GM20431 (cell line): ENCODE data around the gene FNDC5.

Experiments
- in situ Hi-C: fragments of 300-500 bp; cut with MseI, MboI; formaldehyde crosslinking; loops from one replicate; pipeline ENCODE4 v1.15.0; 2020; ENCODE audit warnings: low sequenced_read_pairs; ENCODE audit not compliant: unreplicated experiment

FNDC5 gene

DNA sequence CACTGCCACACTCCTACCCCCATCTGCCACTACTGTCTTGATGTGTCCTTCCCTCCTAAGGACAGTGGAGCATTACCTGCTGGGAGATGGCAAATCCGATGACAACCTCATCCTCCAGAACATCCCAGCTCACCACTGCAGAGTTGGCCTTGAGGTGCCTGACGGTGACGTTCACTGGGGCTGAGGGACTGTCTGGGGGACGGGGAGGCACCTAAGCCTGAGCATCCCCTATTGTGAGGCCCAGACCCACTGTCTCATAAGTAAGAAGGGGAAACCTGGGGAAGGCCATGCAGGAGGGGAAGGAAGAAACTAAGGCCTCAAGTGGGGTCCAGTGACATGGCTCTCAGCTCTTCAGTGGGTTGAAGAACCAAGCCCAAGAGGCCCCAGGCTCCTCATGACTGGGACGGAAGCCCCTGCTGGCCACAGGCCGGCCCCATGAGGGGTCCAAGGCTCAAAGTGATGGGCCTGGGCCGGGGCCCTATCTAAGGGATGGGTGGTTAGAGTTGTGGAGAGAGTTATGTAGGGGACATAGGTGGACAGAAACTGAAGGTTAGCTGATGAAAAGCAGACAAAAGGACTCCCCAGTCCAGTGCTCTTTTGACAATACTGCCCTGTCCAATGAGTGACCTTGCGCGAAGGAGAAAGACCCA, 1.8 kb downstream of the FNDC5 start:
- in situ Hi-C loops, result no loop called here

DNA sequence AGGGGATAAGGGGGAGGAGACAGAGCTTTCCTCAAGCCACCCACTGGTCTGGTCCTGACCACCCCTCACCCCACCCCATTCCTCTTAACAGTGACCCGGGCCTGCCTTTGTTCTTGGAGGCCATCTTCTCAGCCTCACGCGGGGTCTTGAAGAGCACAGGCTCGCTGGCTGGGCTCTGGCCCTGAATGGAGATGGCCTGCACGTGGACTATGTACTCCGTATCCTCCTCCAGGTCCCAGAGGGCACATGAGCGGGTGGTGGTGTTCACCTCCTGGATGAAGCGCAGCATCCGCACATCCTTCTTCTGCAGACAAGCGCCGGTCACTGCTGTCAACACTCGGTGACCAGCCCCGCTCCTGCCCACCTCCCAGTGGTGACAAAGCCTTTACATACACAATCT, 2.6 kb downstream of the FNDC5 start:
- in situ Hi-C loops, result no loop called here

DNA sequence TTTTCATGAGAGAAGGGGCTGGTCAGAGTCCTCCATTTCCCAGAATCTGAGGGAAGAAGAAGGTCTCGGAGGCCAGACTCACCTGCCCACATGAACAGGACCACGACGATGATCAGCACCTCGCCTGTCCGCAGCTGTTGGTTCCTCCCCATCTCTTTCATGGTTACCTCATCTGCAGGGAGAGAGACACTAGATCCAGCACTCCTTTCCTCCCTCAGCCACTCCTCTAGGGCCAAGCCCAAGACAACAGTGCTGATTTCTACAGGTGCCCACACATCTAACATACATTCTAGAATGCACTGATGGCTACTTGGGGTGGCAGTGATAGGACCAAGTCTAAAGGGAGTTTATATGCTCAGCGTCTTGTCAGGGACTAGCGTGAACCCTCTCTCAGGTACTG, 3.0 kb downstream of the FNDC5 start:
- in situ Hi-C loops, result no loop called here

DNA sequence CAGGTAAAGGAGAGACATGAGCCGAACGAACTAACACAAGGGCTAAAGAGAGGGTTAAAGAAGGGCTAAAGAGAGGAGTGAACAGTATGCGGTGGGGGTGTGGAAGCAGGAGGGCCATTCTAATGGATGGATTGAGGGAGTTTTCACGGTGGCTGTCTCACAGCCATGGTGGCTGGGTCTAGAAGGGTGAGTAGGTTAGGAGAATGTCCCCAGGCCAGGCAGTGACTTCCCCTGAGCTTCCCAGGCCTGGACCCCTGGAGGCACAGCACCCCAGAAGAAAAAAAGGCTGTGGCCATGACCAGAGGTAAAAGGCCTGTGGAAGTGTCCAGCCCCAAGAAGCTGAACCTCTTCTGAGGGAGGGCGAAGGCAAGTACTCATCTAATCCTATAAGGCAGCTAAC, 3.6 kb downstream of the FNDC5 start:
- in situ Hi-C loops, result no loop called here

- in situ Hi-C loops, result no loop called here
Observed at GRCh38 chr1:32865639-32866405, 4.9 kb downstream of the FNDC5 start.

GRCh38 chr1:32864375-32865019, 6.2 kb downstream of the FNDC5 start:
- in situ Hi-C loops, result no loop called here

DNA sequence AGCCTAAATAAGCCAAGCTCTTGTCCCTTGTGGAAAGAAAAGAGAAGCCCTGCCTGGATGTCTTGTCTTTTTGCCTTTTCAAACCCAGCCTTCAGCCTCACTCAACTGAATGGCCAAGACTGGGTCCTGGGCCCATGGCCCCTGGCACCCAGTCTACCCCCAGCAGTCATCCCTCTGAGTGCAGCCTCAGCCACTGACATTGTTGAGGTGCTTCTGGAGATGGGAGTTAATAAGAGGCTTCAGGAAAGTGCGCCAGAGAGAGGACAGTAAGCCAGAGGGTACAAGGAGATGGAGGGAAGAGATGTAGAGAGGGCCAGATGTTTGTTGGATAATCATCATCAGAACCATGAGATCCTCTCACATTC, 6.8 kb downstream of the FNDC5 start:
- in situ Hi-C loops, result no loop called here

DNA sequence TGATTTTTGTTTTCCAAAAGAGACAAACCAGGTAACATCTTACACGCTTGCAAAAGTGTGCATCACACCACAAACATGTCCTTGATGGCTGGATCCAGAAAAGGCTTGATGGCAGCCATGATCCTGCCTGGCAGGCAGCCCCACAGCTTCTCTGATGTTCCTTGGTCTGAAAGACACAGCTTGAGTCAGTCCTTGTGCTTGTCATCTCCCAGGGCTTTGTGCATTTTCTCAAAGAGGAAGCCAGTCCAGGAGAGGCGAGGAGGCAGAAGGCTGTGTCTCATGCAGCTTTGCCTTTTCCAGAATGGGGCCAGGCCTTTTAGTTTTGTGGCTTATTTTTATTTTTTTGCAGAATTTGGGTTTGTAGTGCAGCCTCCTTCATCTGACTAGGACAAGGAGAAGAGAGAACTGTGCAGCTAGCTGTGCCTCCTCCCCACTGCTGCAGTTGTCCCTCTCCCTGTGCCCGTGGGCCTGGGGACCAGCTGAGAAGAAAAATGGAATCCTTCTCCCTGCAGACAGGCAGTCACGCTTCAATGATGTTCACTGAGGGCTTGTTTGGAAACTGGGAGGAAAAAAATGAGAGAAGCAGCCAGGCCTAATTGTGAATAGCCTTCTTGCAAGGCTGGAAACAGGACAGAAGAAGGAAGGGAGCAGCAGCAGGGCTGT, 7.4 kb downstream of the FNDC5 start:
- in situ Hi-C loops, result no loop called here

GRCh38 chr1:32861904-32862695, 8.6 kb downstream of the FNDC5 start:
- in situ Hi-C loops, result no loop called here

DNA sequence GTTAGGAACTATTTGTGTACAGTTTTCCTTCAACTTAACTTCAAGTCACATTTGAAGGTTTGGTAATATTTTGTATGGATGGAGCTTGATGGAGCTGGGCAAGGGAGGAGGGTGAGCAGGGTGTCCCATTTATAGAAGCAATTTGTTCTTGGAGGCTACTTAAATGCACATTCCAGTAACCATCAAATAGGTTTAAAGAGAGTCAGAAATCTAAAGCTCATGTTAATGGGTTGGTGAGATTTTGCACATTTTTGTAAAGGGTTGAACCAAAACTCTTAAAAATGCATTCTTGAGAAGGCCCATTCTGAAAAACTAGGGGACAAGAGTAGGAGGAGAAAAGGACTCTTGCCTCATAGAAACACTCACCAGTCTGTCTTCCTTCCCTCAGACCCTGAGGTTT, 10.1 kb downstream of the FNDC5 start:
- in situ Hi-C loops, result no loop called here

DNA sequence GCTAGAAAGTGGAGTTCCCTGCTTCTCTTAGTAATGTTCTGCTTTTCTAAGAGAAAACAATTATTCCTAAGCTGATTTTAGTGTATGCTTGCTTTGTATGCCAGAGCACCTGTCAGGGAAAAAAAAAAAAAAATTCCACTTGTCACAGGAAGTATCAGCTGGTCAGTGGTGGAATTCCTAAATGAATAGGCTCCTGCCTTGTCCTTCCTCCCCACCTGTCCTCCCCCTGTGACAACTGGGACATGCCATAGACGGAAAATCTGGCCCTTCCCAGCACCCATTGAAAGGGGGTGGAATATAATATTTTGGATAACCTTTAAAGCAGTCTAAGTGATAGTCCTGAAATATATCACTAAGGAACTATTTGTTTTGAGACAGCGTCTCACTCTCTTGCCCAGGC, 10.8 kb downstream of the FNDC5 start:
- in situ Hi-C loops, result no loop called here

- in situ Hi-C loops, result no loop called here
Observed at GRCh38 chr1:32858791-32859190, 11.9 kb downstream of the FNDC5 start.

- in situ Hi-C loops, result no loop called here
Observed at GRCh38 chr1:32858136-32858535, 12.6 kb downstream of the FNDC5 start.

GRCh38 chr1:32855861-32856617, 14.7 kb downstream of the FNDC5 start:
- in situ Hi-C loops, result no loop called here

- in situ Hi-C loops, result no loop called here
Observed at GRCh38 chr1:32848354-32849063, 22.2 kb downstream of the FNDC5 start.

DNA sequence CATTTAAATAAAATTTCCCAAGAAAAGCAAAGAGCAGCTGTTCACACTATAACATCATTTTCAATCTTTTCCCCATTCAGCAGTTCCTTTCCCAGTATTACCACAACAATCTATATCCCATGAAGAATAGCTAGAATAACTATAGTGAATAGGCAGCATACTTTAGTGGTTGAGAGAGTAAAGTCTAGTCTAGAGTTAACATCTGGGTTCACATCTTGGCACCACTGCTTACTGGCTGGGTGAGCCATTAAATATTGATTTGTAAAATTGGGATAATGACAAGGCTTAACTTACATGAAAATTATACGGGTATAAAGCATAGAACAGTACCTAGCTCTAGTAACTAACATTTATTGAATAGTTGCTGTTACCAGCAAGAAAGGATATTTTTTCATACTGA, 38.8 kb downstream of the FNDC5 start:
- in situ Hi-C loops, result no loop called here

DNA sequence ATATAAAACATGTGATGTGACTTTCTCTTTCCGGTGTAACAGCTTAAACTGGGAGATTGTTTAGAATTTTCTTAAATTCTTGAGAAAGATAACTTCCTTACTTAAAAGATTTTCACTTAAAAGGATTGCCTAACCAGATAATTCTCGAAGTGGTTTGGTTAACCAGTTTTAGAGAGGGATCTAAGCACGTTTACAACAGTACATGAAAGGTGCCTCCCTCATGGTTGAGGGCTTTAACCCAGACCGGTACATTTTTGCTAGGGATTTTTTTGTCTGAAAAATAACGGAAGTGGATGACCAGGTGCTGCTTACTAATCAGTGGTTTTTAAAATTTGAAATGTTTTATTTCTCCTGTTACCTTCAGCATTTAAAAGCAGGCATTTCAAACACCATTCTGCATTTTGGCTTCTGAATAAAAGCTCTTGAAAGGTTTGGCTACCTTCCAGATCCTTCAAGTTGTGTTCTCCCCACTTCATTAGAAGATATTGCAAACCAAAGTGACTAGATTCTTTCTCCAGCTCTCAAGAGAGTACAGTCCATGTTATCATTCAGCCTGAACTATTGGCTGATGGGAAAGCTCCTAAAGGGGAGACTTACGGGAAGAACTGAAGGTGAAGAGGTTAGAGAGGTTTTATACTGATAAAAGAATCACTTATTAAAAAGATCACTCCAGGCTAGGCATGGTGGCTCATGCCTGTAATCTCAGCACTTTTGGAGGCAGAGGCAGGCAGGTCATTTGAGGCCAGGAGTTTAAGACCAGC, 40.4 kb downstream of the FNDC5 start:
- in situ Hi-C loops, result no loop called here

GRCh38 chr1:32828341-32828740, 42.4 kb downstream of the FNDC5 start:
- in situ Hi-C loops, result no loop called here
